GM19238 (cell line): ENCODE results near the gene TMEM132D.

Experiments used
- DNase-seq: peaks from one replicate; pipeline ENCODE4 v3.0.0; 2011; ENCODE audit warnings: low spot score; ENCODE audit not compliant: insufficient read length

Gene TMEM132D

DNA sequence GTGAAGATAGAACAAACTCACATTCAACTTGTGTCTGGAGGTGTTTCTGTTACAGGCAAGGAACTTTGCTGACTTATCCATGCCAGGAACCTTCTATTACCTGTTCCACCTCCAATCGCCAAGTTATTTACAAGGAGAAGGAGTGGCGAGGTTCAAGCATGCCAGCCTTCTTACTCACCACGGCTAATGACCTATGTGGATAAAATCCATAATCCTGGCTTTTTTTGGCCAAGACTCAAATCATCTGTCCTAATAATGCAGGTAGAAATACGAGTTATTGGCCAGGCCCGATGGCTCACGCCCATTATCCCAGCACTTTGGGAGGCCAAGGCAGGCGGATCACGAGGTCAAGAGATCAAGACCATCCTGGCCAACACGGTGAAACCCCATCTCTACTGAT is 241.6 kb downstream of the TMEM132D start:
- DNase-seq, result no peak

DNA sequence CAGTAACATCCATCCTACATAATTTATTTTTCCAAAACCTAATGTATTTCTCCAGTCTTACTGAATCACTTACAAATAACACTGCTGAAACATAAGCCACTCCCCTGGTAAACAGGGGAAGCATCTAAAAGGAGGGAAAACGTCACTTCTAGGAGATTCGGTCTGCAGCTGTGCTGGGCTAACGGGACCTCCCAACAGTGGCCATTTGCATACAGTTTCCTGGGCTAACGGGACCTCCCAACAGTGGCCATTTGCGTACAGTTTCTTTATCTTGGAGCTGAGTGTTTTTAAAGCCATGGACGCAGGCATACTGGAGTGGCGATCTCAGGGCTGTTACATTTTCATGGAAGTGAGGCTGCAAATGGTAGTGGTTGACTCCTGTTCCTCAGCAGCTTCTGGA is 242.9 kb downstream of the TMEM132D start:
- no peak for DNase-seq

DNA sequence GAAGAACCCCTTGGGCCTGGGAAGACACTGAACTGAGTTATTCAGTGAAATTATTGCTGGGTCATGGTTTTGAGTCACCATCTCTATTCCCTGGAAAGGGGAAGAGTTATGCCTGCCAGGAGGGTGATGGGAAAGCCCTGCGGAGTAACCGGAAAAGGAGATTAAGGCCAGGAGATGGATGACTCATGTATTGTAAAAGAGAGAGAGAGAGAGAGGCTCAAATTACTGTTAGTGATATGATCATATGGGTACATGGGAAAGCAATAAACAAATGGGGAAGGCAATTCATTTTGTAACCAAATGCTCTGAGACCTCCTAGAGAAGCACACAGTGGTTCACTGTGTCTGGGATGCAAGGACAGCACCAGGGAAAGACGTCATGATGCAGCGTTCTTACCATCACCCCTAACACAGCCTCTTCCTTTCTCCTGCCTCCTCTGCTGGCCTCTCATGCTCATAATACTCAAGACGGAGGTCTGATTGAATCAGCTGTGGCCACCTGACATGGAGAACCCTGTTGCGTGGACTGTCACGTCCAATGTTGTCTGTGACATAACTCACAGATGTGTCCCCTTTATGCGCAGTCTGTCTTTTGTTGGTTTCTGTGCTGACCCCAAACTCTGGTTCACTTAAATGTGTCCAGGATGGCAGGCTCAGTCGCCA is 243.7 kb downstream of the TMEM132D start:
- no peak for DNase-seq

DNA sequence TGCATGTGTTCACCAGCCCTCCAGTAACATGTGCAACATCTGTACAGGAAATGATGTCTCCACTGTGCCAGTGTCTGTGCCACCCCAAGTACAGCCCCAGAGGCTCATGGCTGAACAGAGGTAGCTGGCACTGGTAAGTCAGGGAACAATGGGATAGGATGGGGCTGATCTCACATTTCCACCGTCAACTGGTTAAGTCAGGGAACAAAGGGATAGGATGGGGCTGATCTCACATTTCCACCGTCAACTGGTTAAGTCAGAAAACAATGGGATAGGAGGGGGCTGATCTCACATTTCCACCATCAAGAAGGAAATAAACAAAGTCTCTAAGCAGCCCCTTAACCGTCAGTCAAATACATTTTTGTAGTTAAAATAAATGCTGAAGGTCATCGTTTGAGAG is 246.6 kb downstream of the TMEM132D start:
- no peak for DNase-seq

DNA sequence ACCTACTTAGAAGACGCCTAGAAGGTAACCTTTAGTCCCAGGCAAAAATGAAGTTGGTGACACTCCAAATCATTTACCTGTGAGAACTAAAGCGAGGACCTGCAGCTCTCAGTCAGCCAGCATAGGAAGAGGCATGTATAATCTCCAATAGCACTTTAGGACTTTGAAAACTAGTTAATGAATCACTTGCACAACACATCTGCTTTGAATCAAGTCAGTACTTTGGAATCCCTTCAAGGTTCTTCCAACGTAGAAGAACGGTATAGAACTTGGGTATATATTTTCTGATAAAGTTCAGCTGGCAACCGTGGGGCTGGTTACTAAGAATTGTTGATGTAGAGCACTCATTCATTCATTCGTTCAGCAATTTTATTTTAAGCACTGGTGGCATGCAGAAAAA is 251.9 kb downstream of the TMEM132D start:
- no peak for DNase-seq

DNA sequence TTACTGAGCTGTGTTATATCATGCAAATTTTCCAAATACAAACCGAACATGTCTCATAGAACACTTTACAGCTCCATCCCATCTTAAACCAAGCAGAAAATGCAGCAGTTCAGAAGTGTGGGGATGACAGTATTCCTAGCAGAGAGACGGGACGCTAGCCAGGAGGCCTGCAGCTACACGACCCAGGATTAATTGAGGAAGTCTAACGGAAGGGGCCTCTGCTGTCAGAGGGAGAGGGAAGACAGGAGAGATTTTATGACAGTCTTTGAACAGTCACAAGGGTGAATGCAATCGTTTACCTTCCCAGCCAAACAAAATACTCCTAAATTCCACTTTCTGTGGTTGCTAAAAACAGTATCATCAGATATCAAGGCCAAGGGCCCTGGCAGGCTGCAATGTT is 261.9 kb downstream of the TMEM132D start:
- no peak for DNase-seq

DNA sequence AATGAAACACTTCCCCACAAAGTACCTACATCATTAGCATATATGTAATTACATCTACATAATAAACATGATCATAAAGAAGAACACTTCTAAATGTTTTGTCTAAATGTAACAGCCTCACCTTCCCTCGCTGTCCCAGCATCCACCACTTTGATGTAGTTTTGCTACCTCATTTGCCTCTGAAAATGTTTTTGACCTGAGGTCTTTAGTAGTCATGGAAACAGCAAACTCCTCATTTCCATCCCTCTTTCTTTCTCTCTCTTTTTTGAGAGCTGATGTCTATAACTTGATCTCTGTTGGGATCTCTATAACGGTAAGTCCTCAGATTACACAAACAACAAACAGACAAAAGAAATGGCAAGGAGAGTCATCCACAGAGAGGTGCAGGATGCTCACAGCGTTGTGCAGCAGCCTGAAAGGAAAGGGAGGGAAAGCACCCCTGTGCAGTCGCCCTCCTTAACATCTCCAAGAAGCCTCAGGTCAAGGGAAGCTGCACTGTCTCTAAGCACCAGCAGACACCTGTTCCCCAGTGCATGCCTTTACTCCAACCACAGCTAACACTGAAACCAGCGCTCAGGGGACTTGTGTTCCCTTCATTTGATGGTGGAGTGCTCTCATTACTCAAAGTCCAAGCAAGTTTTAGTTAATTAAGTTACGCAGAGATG is 268.7 kb downstream of the TMEM132D start:
- DNase-seq, result no peak

DNA sequence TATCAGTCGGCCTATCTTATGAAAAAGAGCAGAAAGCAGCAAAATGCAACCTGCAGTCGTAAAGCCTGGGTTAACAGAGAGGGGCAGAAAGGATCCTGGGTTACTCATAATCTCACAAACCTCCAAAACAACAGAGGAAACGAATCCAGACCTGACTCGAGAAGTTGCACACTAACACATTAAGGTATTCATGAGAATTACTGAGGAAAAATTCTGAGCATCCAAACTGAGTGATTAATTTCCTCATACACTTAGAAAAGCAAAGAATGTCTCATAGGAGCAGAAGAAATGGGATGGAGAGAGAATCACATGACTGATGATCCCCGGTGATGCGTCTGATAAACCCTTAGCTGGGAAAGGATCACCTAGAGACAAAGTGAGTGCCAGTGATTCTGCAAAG is 272.5 kb downstream of the TMEM132D start:
- DNase-seq, result no peak

DNA sequence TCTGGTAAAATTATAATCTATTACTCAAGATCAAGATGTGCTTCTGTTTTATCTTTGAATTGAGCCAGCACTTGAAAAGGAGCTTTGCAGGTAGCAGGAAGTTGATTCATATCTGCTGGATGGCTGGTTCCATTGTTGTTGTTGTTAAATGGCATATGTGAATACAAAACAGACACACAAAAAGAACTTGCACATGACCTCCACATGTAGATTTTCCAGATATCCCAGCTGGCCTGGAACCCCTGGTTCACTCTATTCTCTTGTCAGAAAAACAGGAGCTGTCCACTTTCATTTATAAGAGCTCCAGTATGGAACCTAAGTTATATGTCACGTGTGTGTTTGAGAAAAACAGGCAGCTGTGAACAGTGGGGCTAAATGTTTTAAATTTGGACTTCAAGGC is 273.9 kb downstream of the TMEM132D start:
- DNase-seq, result no peak

DNA sequence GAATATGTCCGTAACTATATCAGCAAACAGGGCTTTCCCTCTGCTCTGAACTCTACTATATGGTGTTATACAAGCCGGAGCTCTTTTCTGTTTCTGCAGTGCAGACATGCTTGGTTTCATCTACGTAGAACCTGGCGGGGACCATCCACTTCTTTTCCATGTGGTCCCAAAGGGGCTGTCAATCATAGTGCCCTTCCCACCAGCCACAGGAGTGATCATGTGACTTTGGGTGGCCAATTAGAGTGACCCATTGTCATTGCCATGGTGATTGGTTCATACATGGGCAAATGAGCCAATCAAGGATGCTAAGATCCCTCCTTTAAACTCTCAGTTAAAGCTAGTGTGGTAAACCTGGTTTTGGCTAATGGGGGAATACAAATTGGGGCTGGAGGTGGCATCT is 281.3 kb downstream of the TMEM132D start:
- DNase-seq, result no peak

DNA sequence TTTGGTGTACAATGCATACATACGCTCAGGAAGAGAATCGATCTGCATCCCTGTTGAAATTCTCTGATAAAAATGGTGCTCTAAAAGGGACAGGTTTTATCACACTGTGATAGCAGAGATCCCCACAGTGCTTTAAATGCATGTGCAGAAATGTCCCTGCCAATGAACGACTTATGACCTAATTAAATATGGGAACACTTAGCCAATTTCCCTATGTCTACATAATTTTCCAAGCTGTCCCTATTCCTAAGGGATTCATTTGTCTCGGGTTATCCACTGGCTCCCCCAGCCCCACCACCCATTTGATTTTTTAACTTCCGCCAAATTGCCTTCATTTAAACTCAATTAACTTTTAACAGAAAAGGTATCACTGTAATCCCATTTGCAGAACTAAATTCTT is 284.6 kb downstream of the TMEM132D start:
- no peak for DNase-seq

DNA sequence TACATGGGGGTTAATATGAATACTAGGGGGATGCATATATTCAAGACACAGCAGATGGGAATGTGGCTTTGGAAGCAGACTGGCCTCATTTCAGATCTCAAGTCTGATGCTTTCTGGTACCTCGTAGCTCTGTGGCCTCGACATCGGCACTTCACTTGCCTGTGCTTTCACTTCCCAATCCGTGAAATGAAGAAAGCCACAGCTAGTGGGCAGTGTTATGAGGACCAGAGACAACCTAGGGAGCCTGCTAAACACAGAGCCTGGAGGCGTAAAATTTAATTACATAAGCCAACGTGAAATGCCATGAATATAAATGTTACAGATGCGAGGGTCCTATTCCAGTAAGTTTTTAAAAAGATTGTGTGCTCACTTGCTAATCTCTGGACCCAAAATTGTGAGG is 286.0 kb downstream of the TMEM132D start:
- no peak for DNase-seq

DNA sequence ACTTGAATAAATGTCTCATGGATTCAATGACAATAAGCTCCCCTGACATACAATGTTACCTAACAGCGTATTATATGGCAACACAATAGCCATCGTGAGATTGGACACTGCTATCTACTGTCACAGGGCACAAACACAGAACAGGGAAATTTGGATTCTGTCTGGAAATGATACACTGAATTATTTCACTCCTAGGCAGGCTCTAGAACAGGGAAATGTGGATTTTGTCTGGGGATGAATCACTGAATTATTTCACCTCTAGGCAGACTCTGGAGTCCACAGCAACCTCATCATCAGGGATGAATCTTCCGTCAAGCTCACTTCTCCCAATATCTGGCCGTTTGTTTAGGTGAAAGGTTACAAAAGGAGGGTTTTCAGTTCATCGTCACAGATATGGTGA is 288.8 kb downstream of the TMEM132D start:
- no peak for DNase-seq

DNA sequence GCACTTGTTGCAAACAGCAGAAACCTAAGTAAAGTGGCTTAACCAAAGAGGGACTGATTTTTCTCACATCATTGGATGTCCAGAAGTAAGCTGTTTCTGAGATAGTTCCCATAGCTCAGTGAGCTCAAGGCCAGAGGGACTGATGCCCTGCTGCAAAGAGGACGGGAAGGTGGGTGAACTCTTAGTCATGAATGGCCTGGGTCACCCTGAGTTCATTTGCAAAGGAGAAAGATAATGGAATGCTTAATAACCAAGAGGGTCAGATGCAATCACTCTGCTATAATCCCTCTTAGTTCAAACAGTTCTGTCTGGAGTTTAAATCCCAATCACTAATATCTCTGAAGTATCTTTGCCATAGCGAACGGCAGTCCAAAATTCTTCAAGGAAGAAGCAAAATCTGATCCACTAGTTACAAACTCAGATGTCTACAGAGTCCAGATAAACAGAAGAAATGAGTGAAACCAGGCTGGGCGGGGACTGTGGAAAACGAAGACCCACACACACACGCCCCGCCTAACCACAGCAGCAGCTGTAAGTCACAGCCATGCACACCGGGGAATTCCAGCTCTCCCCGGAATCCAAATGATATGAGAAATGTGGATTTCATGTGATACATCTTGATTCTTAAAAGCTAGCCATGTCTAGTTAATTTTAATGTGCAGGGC is 289.5 kb downstream of the TMEM132D start:
- no peak for DNase-seq

DNA sequence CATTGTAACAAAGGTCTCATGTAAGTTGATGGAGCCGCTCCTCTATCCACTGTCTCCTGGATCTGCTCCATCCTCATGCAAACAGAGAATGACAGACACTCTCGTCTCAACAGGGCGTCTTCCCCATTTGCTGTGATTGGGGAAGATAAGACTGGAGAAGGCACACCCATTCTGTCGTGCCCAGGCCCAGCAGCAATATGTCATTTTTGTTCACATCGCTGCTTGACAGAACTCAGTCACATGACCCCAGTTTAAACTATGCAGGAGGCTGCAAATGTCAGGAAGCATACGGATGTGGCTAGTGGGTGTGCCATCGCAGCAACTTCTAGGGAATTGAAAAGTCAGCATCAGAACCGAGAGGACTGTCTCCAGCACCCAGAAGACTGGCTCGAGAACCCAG is 290.5 kb downstream of the TMEM132D start:
- DNase-seq, result no peak

DNA sequence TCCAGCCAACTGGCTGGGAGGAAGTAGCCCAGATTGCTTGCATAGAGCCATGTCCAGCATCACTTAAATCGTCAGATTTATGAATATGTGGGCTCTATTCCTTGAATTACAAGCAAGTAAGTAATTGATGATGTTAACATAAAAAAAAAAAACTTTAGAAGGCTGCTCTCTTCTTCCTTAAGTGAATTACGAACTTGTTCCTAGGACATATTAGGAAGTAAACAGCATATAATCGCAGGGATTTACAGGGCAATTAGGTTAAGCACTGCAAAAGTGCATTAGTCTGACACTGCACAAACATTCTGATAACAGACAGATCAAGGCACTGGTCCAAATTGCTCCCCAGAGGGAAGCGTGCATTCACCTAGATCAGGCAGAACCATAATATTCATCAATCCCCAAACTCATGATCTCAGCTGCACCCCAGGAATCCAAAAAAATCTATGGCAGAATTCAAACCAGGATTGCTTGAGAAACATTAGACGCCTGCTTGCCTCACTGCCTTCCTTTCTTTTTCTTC is 293.2 kb downstream of the TMEM132D start:
- no peak for DNase-seq

DNA sequence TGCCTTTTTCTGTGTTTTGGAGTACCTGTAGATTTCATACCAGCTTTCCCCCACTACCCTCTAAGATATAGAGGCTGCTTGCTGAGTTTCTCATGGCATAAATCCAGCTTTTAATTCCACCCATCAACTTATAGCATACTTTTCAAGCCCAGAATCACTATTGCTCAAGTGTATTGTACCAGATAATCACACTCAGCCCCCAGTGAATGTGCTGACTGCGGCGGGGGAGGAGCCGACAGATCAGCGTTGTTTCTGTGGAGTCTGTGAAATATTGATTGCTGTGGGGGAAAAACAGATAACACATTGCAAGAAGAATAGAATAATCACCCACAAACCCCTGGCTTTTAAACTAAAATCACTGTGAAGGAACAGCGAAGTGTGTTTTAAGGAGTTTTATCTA is 296.1 kb downstream of the TMEM132D start:
- DNase-seq, result no peak

DNA sequence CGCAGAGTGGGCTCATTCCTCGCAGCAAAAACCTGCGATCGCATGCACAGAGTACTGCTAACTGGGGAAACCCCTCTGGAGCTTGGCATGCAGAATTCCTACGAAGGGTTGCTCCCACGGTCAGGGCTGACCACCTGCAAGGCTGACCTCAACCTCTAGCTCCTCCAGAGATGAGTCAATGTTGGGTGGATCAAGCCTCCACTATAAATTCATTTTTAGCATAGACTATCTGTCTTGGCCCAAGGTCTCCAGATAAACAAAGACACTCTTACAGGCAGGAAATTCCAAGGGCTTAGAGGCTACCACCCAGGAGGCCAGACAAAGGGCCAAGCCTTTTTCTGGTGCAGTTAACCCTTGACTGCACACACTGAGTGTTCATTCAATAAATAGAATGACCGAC is 296.5 kb downstream of the TMEM132D start:
- no peak for DNase-seq

DNA sequence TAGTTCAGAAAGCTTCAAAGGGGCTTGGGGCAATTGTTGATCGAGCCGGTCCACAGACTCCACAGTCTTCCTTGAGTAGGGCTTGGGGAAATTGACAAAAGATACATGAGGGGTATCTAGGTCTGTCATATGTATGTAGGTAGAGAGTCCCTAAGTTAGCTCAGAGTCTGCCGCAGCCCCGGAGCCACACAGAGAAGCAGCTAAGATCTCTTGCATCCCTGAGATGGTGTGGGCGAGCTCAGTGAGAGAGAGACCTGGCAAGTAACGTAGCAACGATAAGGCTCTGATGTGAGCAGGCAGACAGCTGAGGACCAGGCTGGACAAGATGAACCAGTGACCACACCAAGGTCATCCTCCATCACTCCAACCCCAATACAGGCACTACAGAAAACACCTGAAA is 297.6 kb downstream of the TMEM132D start:
- no peak for DNase-seq

DNA sequence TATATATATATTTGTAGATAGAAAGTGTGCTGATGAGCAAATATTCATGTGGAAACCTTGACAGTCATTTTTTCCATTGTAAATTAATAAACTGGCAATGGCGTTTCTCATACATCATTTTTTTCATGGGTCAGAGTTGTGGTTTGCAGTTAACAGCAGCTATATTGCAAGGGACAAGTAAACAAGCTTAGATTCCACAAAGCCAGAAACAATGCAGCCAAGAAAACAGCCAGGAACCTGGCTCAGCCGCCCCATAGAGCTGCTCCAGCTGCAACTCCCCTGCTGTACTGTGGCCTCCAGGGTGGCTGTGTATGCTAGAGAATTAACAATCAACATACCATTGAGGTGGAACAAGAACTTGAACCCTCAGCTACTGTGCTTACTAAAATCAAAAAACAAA is 298.2 kb downstream of the TMEM132D start:
- no peak for DNase-seq

DNA sequence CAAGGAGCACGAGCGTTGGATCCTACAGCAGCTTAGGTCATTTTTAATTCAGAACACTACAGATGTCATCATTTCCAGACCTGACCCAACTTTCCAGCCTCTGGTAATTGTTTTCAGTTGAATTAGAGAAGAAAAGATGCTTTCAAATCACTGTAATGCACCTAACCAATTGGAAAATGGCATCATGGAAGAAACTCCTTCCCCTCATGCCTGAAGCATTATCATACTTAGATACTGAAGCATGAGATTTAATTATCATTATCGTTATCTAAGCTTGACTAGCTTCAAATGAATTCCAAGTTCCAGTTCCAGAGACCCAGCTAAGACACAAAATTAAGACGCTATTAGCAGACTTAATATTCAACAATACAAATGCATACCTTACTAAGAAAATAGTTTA is 299.3 kb downstream of the TMEM132D start:
- DNase-seq, result no peak

DNA sequence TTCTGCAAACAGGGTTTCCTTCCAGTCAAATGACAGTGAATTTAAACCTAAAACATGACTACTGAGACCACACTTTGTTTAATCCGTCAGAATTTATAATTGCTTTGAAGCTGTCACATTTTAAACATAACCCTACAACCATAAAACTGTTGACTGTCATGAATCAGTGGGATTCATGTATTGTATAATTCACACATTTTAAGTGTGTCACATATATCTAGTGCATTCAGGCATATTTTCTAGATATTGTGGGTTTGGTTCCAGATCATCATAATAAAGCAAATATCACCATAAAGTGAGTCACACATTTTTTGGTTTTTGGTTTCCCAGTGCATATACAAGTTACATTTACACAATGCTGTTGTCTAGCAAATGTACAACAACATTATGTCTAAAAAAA is 304.4 kb downstream of the TMEM132D start:
- DNase-seq, result no peak

DNA sequence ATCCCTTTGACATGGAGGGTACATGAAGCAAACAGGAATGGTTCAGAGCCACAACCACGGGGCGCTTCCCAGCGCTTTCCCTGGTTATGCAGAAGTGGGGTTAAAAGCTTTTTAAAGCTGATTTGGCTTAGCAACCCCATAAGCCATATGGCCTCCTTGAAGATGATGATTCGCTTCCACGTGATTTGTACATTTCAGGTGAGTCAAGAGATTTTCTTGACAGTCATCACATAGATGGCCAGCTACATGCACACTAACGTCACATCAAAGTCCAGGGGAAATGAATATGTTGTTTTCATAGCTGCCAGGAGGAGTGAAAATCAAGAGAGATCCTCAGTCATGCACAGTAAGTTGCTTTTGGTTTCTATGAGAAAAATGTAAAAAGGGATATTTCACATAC is 309.7 kb downstream of the TMEM132D start:
- DNase-seq, result no peak
